H1 (cell line): Measurements from ENCODE around the gene MT1H. TPM values are rescaled to one million over a fixed set of nuclear protein-coding genes. Genes with fewer than 3 reads are reported as not detected.

Source experiments
- CTCF ChIA-PET: fragments of 300-600 bp; sonication (Branson Sonifier 250); formaldehyde crosslinking; loops from one replicate; lab custom pipeline; 2021; ENCODE audit not compliant: partially characterized antibody; lab: Charles Lee
- POLR2A ChIA-PET: fragments of 300-600 bp; sonication (Branson Sonifier 250); formaldehyde crosslinking; loops from one replicate; lab custom pipeline; 2021; ENCODE audit warnings: inconsistent platforms; ENCODE audit not compliant: partially characterized antibody; lab: Charles Lee
- DNase-seq, 2 experiments: peaks; one replicate each; pipeline versions ENCODE4 v3.0.0 to v3.0.0-alpha.2; 2010 to 2022; ENCODE audit warnings: low spot score in 2 of 2, low read depth in 1 of 2, mixed read lengths in 1 of 2
- FAIRE-seq: peaks from 2 replicates; lab custom pipeline; 2011; peaks lifted over from hg19 to GRCh38; lab: Jason Lieb, UNC
- H2AFZ ChIP-seq: 2 replicates; pipeline ENCODE4 v1.8.1; 2012; ENCODE audit warnings: low read length, inconsistent platforms
- H2AK5ac ChIP-seq: 2 replicates; pipeline ENCODE4 v1.6.1; 2013; ENCODE audit warnings: low read depth, low read length
- H2BK120ac ChIP-seq: replicated peaks from 2 replicates; pipeline ENCODE3; 2013; ENCODE audit warnings: low read depth, low read length, inconsistent platforms
- H2BK12ac ChIP-seq: 2 replicates; pipeline ENCODE4 v1.6.1; 2013; ENCODE audit warnings: low read depth, low read length
- H2BK15ac ChIP-seq: 2 replicates; pipeline ENCODE4 v1.6.1; 2013; ENCODE audit warnings: low read length
- H2BK20ac ChIP-seq: 2 replicates; pipeline ENCODE4 v1.6.1; 2013; ENCODE audit warnings: low read length
- H2BK5ac ChIP-seq: 2 replicates; pipeline ENCODE4 v1.6.1; 2013; ENCODE audit warnings: low read depth, low read length
- H3K14ac ChIP-seq: 2 replicates; pipeline ENCODE4 v1.6.1; 2013; ENCODE audit warnings: inconsistent platforms; ENCODE audit not compliant: insufficient read length
- H3K18ac ChIP-seq: 2 replicates; pipeline ENCODE4 v1.6.1; 2013; ENCODE audit warnings: low read length; ENCODE audit errors: extremely low read depth
- H3K23ac ChIP-seq: 2 replicates; pipeline ENCODE4 v1.6.1; 2013; ENCODE audit warnings: inconsistent platforms; ENCODE audit not compliant: insufficient read length
- H3K23me2 ChIP-seq: 2 replicates; pipeline ENCODE4 v1.6.1; 2013; ENCODE audit warnings: low read depth, low read length
- H3K27ac ChIP-seq: 2 replicates; pipeline ENCODE4 v1.6.1; 2011; ENCODE audit warnings: low read depth, low read length, inconsistent platforms
- H3K27me3 ChIP-seq, 4 experiments: replicated peaks in 1 of 4; 1 replicate in 1 of 4; 2 replicates in 3 of 4; pipeline versions ENCODE4 v1.6.1 to v1.8.1; 2011 to 2013; ENCODE audit warnings: low read length in 3 of 4, mild to moderate bottlenecking in 3 of 4, inconsistent platforms in 2 of 4, mixed read lengths in 2 of 4, moderate library complexity in 1 of 4; ENCODE audit not compliant: control insufficient read depth in 3 of 4, insufficient read depth in 3 of 4; ENCODE audit errors: extremely low read depth in 1 of 4
- H3K36me3 ChIP-seq, 4 experiments: 2 replicates each; pipeline versions ENCODE4 v1.6.1 to v1.8.1; 2011 to 2013; ENCODE audit warnings: mild to moderate bottlenecking in 4 of 4, low read length in 3 of 4, moderate library complexity in 2 of 4, control low read depth in 1 of 4, inconsistent platforms in 1 of 4; ENCODE audit not compliant: insufficient read depth in 4 of 4, control insufficient read depth in 2 of 4
- H3K4ac ChIP-seq: replicated peaks from 2 replicates; pipeline ENCODE3; 2013; ENCODE audit warnings: low read length, low read depth, mixed read lengths, inconsistent platforms; ENCODE audit not compliant: insufficient read length
- H3K4me1 ChIP-seq, 4 experiments: replicated peaks in 1 of 4; 1 replicate in 1 of 4; 2 replicates in 3 of 4; pipeline versions ENCODE4 v1.6.1 to v1.8.1; 2011 to 2013; ENCODE audit warnings: low read length in 3 of 4, inconsistent platforms in 2 of 4, mixed read lengths in 1 of 4; ENCODE audit not compliant: insufficient read depth in 4 of 4, control insufficient read depth in 3 of 4
- H3K4me2 ChIP-seq, 2 experiments: 2 replicates each; pipeline versions ENCODE4 v1.6.1 to v1.8.1; 2011 to 2013; ENCODE audit warnings: low read depth in 2 of 2, low read length in 2 of 2, control low read depth in 1 of 2, inconsistent platforms in 1 of 2, mild to moderate bottlenecking in 1 of 2; ENCODE audit not compliant: insufficient read depth in 1 of 2
- H3K4me3 ChIP-seq, 4 experiments: fragments of 200-600, 300-600 bp in 1 of 4; sonication (generic), shearing (Covaris generic), sonication (Bioruptor Twin) in 1 of 4; 2 replicates each; pipeline versions ENCODE4 v1.5.1 to v1.8.1; 2011 to 2016; ENCODE audit warnings: low read length in 4 of 4, low read depth in 3 of 4, control low read depth in 2 of 4, inconsistent platforms in 2 of 4, mild to moderate bottlenecking in 2 of 4, mixed read lengths in 1 of 4, moderate library complexity in 1 of 4; ENCODE audit not compliant: insufficient read depth in 2 of 4; ENCODE audit errors: extremely low read depth in 1 of 4
- H3K56ac ChIP-seq: replicated peaks from 2 replicates; pipeline ENCODE3; 2013; ENCODE audit warnings: low read depth, mild to moderate bottlenecking, mixed read lengths, low read length, inconsistent platforms; ENCODE audit not compliant: insufficient read length
- H3K79me1 ChIP-seq: 2 replicates; pipeline ENCODE4 v1.6.1; 2013; ENCODE audit warnings: low read depth, low read length, control low read depth
- H3K79me2 ChIP-seq, 2 experiments: 2 replicates each; pipeline versions ENCODE4 v1.6.1 to v1.8.1; 2012 to 2013; ENCODE audit warnings: low read length in 2 of 2, mild to moderate bottlenecking in 2 of 2, inconsistent platforms in 1 of 2; ENCODE audit not compliant: insufficient read depth in 2 of 2, control insufficient read depth in 1 of 2
- H3K9ac ChIP-seq, 4 experiments: replicated peaks in 1 of 4; 1 replicate in 1 of 4; 2 replicates in 3 of 4; pipeline versions ENCODE4 v1.6.1 to v1.8.1; 2011 to 2013; ENCODE audit warnings: low read depth in 3 of 4, low read length in 3 of 4, control low read depth in 2 of 4, mild to moderate bottlenecking in 2 of 4, moderate library complexity in 2 of 4, inconsistent platforms in 1 of 4; ENCODE audit errors: extremely low read depth in 1 of 4
- H3K9me3 ChIP-seq, 2 experiments: 2 replicates each; pipeline versions ENCODE4 v1.6.1 to v1.8.1; 2012 to 2013; ENCODE audit warnings: mild to moderate bottlenecking in 2 of 2, moderate library complexity in 2 of 2, control low read depth in 1 of 2, inconsistent platforms in 1 of 2, low read depth in 1 of 2, low read length in 1 of 2, mixed read lengths in 1 of 2; ENCODE audit not compliant: insufficient read depth in 2 of 2
- H4K20me1 ChIP-seq, 2 experiments: replicated peaks in 1 of 2; 2 replicates each; pipeline versions ENCODE3 to v1.8.1; 2011 to 2013; ENCODE audit warnings: inconsistent platforms in 2 of 2, low read length in 2 of 2, mild to moderate bottlenecking in 1 of 2; ENCODE audit not compliant: insufficient read depth in 2 of 2, control insufficient read depth in 1 of 2
- H4K5ac ChIP-seq: 2 replicates; pipeline ENCODE4 v1.6.1; 2013; ENCODE audit warnings: low read length, low read depth, mixed read lengths, inconsistent platforms; ENCODE audit not compliant: insufficient read length
- H4K8ac ChIP-seq: 2 replicates; pipeline ENCODE4 v1.8.0; 2013; ENCODE audit warnings: mild to moderate bottlenecking, moderate library complexity, low read length, inconsistent platforms; ENCODE audit not compliant: insufficient read depth; ENCODE audit errors: extremely low read depth
- H4K91ac ChIP-seq: replicated peaks from 2 replicates; pipeline ENCODE3; 2013; ENCODE audit warnings: low read length, mixed read lengths, inconsistent platforms; ENCODE audit not compliant: insufficient read length
- HDAC6 ChIP-seq: IDR thresholded peaks from one replicate; pipeline ENCODE4 v1.7.1; 2012; ENCODE audit warnings: low read depth, mild to moderate bottlenecking, inconsistent platforms, low read length, moderate library complexity
- RNF2 ChIP-seq: fragments of 200-900, 300-1000 bp; sonication (generic); IDR thresholded peaks from 2 replicates; pipeline ENCODE4 v1.7.1; 2016; ENCODE audit warnings: borderline replicate concordance, low read depth, mild to moderate bottlenecking, antibody characterized with exemption, low read length; ENCODE audit not compliant: poor library complexity, severe bottlenecking; ENCODE audit errors: missing control alignments
- WGBS, 2 experiments: shearing (Covaris generic) in 1 of 2; methylation state at CpG; one replicate each; pipeline versions ENCODE4 v1.1.6 to v1.1.7; 2013 to 2015; ENCODE audit warnings: low lambda C conversion rate in 2 of 2, mixed read lengths in 2 of 2, inconsistent platforms in 1 of 2, low coverage in 1 of 2, missing lambda C conversion rate in 1 of 2; ENCODE audit not compliant: insufficient replicate concordance in 2 of 2, insufficient coverage in 1 of 2, insufficient read length in 1 of 2; ENCODE audit errors: extremely low coverage in 1 of 2, missing lambda C conversion rate in 1 of 2; 5-methylcytosine and 5-hydroxymethylcytosine counted together
- polyA plus RNA-seq, 7 experiments: library from polyadenylated mRNA; depleted of rRNA in 3 of 7; stranded (reverse) in 5 of 7; unstranded in 2 of 7; fragments of >200 nt in 5 of 7; fragments of 200-250 nt in 2 of 7; gene quantifications; 1 replicate in 5 of 7; 2 replicates in 1 of 7; 4 replicates in 1 of 7; pipeline versions ENCODE4 v1.2.1 to v1.2.3, GENCODE V29; 2011 to 2013; ENCODE audit warnings: missing spikeins in 2 of 7, mixed read lengths in 2 of 7
- total RNA-seq: library from RNA; stranded (reverse); fragmentation: NEBNext Ultra II Directional; extraction: Animal tissue kit (Norgen Biotek cat#: 25700); gene quantifications from 2 replicates; pipeline ENCODE4 v1.2.1, GENCODE V29; 2021

Gene MT1H
- total and polyA plus RNA-seq, 2 of the 8 experiments (the other 6 are each of a cell fraction or from before 2014, with no cell fraction given): 11.9 to 95.7 TPM

DNA sequence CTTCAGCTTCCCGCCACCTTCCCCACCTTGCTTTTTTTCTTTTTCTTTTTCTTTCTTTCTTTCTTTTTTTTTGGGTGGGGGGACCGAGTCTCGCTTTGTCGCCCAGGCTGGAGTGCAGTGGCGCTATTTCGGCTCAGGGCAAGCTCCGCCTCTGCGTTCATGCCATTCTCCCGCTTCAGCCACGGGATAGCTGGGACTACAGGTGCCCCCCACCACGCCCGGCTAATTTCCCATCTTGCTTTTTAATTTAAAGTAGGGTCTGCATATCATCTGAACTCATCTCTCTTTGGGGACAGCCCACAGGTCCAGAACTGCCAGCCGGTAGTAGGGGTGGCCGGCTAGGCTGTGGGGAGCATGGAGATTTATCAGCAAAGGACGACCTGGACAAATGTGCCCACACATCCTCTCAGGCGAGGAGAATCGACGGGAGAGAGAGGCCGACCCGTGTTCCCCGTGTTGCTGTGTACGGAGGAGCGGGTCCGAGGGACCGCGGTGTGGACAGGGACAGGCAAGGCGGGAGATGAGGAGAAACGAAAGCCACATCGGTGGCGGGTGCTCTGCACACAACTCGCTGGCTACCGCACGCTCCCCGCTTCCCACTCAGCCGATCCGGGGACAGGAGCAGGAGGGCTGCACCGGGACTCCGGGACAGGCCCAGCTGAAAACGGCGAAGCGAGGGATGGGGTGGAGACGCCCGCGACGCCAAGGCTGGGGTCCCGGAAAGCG, 34.7 kb upstream of the MT1H start:
- Histone ChIP-seq H4K5ac (no peak overlapping the region), H4K20me1 (peaks cover 14 to 28% of the 10 kb centered on the region in 2 experiments), H2AK5ac (no peak overlapping the region), H2BK15ac (peak overlapping the region; percentile 36; the same call in 1 of the 2 replicates), H2AFZ (no peak overlapping the region), H3K4me1 (peaks cover 3 to 18% (median 7%) of the 10 kb centered on the region in 4 experiments), H3K14ac (no peak overlapping the region), H4K91ac (no peak overlapping the region), H2BK20ac (peak overlapping the region; percentile 6; the same call in 1 of the 2 replicates), H3K79me1 (no peaks in the 10 kb centered on the region), H2BK120ac (no peak overlapping the region), H3K23me2 (peaks cover 9% of the 10 kb centered on the region), H3K27ac (no peak overlapping the region), H2BK12ac (peak overlapping the region; percentile 45; the same call in 1 of the 2 replicates), H3K4me2 (peak overlapping the region; percentile 42 to 63), H3K4ac (no peak overlapping the region), H3K56ac (no peak overlapping the region), H3K36me3 (no peaks in the 10 kb centered on the region; a peak in 1 of 8 replicates), H4K8ac (no peak overlapping the region), H3K4me3 (peak overlapping the region in 3 of 4 experiments; percentile 17 to 46 (median 19); a peak in 4 of 8 replicates), H3K18ac (peak overlapping the region; percentile 13; the same call in 1 of the 2 replicates), H3K23ac (no peak overlapping the region), H2BK5ac (no peak overlapping the region), H3K9me3 (no peaks in the 10 kb centered on the region), H3K9ac (no peak overlapping the region), H3K79me2 (no peaks in the 10 kb centered on the region), H3K27me3 (peaks cover 98 to 100% (median 100%) of the 10 kb centered on the region in 4 experiments)
- 6% methylated on average over 46 of the region's 47 CpGs; no CpG with 5 or more reads in 1 of the 2 experiments for WGBS, 2 experiments
- ChIA-PET POLR2A (interaction anchor here (0.6 to 4.8 kb wide), 7 partner anchors 9 to 89 kb away, joined by 3 to 32 read pairs (median 5); partner anchors contain the start of genes MT1E and MT1H), CTCF (interaction anchor here (1.4 to 3.0 kb wide), 3 partner anchors 10 to 31 kb away, joined by 7 to 13 read pairs (median 8); no protein-coding TSS in a partner anchor)
- FAIRE-seq (no peak), DNase-seq (peak in 1 of 2 experiments; percentile 64)
- TF ChIP-seq HDAC6 (no peak), RNF2 (peak; percentile 90)
